ENCODE measurements around the gene BIK.
"Not testable (repeated sequence)": the region's sequence is repeated elsewhere in the genome, so short reads cannot be mapped to it uniquely, and the experiment has no call there.

Gene BIK

DNA sequence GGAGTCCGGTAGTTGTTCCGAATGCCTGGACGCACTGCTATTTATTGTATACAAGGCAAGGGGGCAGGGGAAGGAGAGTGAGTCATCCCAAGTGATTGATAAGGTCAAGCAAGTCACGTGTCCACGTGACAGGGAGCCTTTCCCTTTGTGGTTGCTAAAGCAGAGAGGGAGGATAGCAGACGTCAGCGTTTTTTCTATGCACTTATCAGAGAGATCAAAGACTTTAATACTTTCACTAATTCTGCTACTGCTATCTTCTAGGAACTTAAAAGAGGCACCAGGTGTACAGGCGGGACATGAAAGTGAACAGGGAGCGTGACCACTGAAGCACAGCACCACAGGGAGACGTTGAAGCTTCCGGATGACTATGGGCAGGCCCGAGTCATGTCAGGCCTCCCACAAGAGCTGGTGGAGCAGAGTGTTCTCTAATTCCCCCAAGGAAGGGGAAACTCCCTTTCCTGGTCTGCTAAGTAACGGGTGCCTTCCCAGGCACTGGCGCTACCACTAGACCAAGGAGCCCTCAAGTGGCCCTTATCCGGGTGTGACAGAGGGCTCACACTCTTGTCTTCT lies 6.4 kb upstream of the BIK start:
- not testable (repeated sequence) for DNase-seq (ENCODE audit: low read depth, low spot score)

DNA sequence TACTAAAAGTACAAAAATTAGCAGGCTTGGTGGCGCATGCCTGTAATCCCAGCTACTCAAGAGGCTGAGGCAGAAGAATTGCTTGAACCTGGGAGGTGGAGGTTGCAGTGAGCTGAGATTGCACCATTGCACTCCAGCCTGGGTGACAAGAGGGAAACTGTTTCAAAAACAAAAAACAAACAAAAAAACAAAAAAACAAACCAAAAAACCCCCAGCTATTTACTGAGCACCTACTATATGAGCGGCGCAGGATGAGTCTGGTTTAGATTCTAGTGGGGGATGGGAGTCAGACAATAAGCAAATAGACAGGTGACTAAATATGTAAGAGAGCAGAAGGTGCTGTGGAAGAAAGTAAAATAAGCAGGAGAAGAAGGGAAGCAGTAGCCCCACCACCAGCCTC lies 5.6 kb upstream of the BIK start:
- DNase-seq (ENCODE audit: low read depth, low spot score): not testable (repeated sequence)

DNA sequence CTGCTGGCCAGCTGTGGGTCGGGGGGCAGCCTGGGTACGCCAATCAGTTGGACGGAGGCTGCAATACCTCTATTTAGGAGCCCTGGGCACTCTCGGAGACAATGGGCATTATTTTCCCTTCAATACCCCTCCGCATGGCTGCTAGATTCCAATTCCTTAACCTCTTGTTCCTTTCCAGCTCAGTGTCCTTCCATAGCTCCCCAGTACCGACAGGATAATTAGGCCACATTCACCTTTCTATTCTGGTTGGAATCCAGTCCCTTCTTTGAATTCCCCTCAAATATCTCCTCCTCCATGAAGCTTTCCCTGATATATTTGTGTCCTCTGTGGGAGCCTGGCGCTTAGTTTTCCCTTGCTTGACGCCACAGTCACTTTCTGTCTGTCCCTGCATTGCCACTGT lies 4.2 kb upstream of the BIK start:
- no peak for DNase-seq (ENCODE audit: low read depth, low spot score)

DNA sequence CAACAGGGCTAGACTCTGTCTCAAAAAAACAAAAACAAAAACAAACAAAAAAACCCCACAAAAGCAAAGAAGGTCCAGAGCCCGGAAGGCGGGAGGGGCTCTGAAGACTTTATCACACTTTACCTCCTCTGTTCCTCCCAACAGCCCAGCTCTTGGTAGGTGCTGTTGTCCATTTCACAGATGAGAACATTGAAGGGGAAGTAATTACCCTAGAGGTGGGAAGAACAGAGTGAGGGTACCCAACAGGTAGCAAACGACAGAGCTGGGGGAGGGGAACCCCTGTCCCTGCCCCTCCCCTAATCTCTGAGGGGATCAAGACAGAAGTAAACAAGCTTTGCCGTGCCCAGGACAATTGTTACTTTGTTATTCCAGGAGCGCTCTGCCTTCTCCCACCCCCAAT lies 1.0 kb upstream of the BIK start:
- no peak for DNase-seq (ENCODE audit: low read depth, low spot score)

DNA sequence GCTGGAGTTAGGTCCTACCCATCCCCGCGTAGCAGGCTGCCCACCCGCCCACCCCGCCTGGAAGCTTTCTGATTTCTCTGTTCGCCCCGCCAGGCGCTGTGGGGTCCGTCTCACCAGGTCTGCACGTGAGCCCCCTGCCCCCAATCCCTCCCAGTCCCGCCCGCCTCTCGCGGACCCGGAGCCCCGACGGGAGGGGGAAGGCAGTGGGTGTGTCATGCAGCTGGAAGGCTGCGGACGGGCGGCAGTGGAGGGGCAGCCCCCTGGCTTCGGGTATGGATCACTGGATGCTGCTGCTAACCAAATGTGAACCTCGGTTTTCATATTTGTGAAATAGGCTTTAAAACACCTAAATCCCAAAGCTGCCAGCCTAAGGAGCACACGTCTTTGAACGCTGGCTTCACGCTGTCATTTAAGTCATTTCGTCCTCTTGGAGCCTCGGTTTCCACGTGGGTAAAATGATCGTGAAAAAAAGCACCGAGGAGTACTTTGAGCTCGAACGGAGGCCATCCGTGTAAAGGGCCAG lies 568 bp upstream of the BIK start:
- DNase-seq (ENCODE audit: low read depth, low spot score): no peak

DNA sequence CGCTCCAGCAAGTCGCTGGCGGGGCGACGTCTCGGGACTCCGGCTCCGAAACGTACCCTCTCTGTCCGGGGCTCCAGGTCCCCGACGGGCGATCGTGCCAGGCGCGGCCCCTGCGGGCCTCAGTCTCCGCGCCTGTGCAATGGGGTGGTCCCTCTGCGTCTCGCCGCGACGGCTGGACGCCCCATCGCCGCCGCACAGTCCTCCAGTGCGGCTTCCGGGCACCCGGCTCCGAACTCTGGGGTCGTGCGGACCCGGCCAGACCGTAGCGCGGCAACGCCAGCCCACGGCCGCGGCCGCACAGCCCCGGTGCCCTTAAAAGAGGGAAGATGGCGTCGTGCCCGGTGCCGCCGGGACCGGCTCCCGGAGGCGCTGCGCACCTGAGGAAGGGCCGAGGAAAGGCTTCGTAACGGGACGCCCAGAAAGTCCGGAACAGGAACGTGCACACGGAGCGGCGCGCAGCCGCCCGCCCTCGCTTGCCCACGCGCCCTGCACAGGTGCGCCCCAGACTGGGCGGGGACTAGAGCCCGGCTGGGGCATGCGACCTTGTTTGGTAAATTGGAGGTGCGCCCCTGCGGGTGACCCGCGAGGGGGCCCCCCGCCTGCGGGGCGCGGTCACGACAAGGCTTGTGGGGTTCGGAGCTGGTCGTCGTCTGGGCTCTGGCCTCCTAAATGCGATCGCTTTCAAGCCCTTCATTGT lies 525 bp downstream of the BIK start:
- DNase-seq (ENCODE audit: low read depth, low spot score): no peak

DNA sequence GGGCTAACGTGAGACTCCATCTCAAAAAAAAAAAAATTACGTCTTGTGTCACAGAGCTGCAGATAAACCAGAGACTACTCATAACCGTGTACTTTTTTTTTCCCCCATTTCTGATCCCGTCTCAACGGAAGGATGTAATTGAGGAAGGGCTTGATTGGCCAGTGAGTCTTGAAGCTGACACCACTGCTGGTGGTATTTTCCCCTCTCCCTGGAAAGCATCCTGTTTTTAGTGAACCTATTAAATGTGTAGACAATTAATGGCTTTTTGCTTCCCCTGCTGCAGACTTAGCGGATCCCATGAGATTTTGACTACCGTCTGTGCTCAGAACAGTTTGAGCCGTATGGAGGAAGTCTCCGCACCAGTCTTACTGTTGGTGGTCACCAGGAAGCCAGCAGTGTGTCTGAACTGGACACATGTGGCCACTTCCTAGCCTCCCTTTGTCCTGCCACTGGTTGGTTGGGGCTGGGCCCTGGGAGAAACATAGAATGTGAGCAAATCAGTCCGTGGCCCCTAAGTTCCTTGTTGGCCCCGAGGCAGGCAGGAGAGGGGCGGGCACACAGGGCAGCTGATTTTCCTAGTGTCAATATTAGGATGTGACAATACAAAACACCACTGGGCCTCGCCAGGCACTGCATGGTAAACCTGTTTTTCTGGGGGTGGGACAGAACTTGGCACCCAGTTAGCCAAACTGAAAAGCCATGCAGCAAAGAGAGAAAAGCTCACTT lies 3.1 kb downstream of the BIK start:
- no peak for DNase-seq (ENCODE audit: low read depth, low spot score)

DNA sequence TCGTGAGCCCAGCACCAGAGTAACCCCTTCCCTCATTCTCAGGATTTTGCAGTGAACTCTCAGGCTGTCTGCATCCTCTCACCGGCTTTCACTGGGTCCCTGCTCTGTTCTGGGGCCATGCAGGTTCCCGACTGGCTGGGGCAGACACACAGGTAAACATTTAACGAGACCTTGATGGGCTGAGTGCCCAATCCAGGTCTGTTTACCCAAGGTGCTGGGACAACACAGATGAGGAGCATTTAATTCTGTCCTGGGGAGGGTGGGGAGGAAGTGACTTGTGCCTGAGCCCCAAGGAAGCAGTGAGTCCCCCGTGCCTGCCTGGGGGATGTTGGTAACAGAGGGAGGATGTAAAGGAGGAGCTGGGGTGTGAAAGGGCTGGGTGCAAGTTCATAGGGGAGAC lies 4.4 kb downstream of the BIK start:
- no peak for DNase-seq (ENCODE audit: low read depth, low spot score)

DNA sequence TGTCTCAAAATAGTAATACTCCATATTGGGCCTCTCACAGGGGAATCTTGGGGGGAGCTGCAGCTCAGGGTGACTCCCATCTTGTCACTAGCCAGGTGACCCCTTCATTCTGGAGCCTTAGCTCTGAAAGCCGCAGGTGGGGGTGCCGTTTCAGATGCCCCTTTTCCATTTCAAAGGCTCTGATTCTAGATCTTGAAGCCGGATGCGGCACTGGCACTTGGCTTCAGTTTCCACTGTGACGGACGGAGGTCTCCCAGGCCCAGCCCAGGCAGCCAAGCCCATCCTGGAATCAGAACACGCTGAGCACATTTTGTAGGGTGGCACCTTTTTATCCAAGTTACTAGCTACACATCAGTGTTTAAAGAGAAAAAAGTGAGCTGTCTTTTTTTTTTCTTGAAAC lies 6.4 kb downstream of the BIK start:
- no peak for DNase-seq (ENCODE audit: low read depth, low spot score)

DNA sequence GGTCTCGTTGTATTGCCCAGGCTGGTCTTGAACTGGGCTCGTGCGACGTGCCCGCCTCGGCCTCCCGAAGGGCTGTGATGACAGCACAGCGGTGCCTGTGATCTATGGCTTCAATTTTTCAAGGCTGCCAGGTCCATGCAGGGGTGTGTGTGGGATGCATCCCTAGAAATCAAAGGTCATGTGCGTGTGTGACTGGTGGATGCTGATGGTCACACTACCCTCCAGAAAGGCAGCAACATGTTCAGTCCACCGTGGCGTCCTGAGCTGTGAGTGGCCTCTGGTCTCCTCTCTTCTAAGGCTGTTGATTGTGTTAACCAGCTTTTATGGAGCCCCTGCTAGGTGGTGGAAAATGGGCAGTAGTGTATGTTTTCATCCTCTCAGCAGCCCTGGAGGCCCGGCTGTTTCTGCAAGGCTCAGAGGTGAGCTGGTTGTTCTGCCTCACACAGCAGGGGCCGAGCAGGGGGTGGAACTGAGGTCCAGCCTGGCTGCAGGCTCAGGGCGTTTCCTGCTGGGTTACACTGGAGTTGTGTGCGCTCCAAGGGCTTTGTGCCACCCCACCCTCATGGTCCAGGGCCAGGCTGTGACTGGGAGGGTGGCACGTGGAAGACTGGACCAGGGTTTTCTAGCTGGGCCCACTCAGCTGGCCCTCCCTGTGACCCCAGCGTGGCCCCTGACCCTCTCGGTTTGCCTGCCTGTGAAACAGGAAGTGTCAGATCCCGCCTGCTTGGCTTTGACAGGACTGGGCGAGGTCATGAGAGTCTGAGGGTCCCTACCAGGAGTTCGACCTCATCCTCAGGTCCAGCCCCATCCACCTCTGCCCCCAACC lies 7.7 kb downstream of the BIK start:
- DNase-seq (ENCODE audit: low read depth, low spot score): no peak

DNA sequence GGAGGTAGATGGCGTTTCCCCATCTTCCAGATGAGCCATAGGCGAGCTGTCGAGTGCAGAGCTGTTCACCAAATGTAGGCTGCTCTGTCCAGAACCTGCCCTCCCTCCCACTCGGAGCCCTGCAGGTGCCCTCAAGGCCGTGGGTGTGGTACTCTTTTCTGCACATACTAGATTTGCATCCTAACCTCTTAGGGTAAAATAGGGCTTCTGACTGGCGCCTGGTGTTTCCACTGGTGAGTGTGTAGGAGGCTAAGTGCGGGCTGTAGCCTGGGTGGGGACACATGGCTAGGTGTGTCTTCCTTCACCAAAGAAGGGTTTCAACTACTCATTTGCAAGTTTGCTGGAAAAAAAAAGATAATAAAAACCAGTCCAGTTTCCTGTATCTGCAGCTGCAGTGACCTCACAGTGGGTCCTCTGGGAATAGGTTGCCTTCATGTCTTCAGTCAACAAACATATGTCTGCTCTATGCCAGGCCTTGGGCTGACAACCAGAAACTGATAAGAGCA lies 8.5 kb downstream of the BIK start:
- DNase-seq (ENCODE audit: low read depth, low spot score): no peak

DNA sequence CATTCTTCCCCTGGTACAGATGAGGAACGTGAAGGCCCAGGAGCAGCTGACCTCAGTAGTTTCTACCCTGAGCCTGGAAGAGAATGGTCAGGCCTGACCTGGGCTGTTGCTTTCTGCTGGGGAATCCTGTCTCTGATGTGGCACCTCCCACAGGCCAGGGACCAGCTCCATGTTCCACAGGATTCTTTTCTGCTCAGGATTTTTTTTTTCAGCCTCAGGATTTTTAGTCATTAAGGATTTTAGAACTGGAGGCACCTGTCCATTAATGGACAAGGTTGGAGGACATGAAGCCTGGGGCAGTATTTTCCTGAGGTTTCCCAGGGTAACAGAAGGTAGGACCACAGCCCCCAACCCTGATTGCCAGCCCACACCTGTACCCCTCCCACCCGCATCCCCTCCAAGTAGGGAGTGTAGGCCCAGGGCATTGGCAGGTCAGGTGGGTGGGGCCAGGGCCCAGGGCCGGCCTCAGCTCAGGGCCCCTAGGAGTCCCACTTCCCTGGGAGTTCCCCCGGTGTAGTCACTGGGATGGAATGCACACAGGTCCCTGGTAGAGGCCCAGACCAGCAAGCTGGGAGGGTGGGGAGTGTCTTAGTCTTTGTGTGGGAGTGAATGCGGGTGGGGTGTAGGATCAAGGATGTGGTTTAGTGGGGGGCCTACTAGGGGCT lies 16.1 kb downstream of the BIK start:
- no peak for DNase-seq (ENCODE audit: low read depth, low spot score)

DNA sequence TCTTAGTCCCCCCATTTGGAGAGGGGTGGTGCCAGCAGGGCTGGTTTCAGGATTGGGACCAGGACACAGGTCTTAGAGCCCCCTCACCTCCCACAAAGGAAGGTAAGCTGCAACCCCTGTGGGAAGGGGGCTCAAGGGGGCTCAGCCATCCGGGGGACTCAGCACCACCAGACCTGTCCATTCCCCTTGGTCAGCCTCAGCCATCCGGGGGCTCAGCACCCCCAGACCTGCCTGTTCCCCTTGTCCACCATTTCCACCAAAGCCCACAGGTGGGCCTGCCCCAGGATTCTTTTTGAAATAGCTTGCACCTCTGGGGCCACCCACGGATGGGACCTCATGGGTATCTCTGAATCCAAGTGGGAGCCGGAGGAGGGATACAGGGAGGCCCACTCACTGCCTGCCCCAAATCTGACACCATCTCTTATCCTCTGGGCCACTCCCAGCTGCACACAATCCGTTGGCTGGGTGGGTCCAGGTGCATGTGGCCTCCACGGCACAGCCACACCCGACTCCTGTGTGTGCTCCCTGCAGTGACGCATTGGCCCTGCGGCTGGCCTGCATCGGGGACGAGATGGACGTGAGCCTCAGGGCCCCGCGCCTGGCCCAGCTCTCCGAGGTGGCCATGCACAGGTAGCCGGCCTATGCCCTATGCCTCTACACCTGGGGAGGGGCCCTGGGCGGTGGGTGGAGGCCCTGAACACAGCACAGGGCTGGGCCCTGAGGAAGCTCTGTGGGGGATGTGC lies 16.8 kb downstream of the BIK start:
- no peak for DNase-seq (ENCODE audit: low read depth, low spot score)

DNA sequence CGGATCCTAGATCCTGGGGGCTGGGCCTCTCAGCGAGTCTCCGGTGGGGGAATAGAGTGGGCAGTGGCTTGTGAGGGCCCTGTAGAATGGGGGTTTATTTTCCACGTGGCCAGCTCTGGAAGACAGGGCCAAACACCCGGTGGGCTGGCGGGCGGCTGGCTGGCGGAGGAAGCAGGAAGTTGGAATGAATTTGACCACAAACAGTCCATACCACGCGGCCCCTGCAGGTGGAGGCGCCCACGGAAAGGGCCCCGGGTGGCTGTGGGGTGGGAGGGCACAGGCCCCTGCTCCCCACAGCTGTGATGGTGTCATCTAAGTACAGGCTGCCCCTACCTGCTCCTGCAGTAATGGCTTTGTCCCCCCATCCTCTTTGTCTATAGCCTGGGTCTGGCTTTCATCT lies 17.6 kb downstream of the BIK start:
- DNase-seq (ENCODE audit: low read depth, low spot score): no peak

DNA sequence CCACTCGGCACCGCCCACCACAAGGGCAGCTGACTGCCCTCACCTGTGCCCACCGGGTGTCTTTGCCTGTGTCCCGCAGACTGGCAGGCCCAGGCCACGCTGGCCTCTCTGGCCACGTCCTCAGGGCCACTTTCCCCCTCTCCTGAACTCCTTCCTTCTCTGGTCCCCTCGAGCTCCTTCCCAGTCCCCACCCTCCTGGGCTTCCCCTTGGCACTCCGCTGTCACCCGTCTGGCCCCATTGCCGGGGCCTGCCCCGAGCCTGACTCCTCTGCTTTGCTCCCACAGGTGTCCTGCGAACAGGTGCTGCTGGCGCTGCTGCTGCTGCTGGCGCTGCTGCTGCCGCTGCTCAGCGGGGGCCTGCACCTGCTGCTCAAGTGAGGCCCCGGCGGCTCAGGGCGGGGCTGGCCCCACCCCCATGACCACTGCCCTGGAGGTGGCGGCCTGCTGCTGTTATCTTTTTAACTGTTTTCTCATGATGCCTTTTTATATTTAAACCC lies 18.4 kb downstream of the BIK start:
- DNase-seq (ENCODE audit: low read depth, low spot score): no peak

DNA sequence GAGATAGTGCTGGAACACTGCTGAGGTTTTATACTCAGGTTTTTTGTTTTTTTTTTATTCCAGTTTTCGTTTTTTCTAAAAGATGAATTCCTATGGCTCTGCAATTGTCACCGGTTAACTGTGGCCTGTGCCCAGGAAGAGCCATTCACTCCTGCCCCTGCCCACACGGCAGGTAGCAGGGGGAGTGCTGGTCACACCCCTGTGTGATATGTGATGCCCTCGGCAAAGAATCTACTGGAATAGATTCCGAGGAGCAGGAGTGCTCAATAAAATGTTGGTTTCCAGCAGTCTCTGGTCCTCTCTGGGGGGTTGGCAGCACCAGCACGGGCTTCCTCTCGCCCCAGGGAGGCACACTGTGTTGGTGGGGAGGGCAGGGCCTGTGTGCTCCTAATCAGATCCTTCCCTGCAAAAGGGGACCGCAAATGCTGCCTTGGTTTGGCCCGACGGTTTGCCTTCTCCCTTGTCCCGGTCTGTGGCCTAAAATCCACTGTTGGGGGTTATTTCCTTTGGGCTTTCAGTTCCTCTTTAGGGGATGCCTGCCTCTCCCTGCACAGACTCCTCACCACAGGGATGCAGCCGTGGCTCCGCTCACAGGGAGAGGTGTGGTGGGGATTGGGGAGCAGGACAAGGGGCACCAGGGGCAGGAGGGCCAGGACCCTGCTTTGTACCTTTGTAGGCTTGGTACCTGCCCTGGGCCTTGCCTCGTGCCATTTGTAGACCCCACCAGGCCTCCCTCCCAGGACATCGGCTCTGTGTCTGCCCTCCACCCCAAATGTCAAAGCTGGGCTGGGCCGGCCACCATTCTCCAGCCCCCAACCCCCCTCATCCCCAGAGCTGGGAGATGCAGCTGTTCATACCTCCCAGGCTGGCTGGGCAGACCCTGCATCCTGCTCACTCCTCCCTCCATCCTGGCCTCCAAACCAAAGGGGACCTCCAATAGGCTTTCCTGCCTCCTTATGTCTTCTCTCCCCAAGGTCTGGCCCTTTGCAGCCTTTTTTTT lies 19.2 kb downstream of the BIK start:
- DNase-seq (ENCODE audit: low read depth, low spot score): no peak

DNA sequence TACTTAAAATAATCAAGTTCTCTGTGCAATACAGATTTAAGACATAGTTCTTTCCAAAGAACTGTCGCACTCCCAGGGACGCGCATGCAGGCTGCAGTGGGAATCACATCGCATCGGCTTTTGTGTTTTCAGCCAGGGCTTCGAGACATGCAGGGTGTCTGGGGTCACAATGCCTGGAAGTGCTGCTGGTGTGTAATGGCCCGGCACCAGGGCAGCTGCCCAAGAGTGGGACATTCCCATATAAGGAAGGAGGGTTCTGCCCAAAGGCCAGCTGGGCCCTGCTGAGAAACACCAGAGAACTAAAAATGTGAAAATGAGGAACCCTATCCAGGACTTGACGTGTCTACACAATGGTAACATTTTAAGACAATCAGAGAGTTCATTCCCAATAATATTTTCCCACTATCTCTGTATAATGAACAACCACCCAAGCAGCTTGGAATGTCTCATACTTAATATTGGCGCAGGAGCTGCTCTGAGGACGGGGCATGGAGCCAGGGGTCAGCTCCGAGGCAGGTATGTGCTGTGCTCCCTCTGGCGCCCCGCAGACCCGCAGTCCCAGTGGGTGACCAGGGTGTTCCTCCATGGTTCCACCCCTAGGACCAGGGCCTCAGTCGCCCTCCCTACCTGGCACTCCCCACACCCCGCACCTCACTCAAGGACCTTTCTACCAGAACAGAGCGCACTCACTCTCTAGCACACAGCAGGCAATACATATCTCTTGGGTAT lies 21.4 kb downstream of the BIK start:
- DNase-seq (ENCODE audit: low read depth, low spot score): no peak

DNA sequence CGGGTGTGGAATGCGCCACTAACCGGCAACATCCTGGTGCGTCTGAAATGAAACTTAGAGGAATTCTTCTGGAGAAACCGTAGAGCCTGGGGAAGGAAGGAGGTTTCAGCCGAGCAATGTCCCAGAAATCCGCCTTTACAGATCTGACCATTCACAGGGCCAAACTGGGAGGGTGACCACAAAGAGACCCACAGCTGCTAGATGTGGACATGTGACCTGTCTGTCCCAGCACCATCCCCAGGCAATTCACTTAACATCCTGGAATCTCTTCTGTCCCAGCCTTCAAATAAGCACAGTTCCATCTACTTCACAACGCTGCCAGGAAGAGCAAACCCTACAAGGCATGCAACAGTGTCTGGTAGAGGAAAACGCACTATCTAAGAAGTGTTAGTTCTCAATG lies 22.9 kb downstream of the BIK start:
- DNase-seq (ENCODE audit: low read depth, low spot score): no peak

DNA sequence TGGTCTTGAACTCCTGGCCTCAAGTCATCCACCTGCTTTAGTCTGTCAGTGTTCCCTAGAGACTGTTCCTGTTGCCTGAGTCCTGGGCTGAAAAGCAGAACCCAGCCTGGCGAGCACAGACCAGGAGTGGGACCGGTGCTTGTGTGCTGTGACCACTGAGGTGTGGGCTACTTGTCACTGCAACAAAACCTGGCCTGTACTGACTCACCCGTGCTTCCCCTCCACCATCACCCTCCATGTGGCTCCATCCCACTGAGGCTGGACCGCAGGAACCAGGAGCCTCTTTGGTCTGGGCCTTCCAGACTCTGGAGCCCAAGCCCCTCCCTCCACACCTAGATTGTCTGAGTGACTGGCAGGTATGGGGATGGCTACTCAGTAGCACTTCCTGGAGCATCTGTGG lies 24.0 kb downstream of the BIK start:
- DNase-seq (ENCODE audit: low read depth, low spot score): no peak
